Measurements from ENCODE around the gene GLIS1. TPM values are rescaled to one million over a fixed set of nuclear protein-coding genes. Genes with fewer than 3 reads are reported as not detected.

Gene GLIS1
- polyA plus RNA-seq, 3 donors, result not detected

DNA sequence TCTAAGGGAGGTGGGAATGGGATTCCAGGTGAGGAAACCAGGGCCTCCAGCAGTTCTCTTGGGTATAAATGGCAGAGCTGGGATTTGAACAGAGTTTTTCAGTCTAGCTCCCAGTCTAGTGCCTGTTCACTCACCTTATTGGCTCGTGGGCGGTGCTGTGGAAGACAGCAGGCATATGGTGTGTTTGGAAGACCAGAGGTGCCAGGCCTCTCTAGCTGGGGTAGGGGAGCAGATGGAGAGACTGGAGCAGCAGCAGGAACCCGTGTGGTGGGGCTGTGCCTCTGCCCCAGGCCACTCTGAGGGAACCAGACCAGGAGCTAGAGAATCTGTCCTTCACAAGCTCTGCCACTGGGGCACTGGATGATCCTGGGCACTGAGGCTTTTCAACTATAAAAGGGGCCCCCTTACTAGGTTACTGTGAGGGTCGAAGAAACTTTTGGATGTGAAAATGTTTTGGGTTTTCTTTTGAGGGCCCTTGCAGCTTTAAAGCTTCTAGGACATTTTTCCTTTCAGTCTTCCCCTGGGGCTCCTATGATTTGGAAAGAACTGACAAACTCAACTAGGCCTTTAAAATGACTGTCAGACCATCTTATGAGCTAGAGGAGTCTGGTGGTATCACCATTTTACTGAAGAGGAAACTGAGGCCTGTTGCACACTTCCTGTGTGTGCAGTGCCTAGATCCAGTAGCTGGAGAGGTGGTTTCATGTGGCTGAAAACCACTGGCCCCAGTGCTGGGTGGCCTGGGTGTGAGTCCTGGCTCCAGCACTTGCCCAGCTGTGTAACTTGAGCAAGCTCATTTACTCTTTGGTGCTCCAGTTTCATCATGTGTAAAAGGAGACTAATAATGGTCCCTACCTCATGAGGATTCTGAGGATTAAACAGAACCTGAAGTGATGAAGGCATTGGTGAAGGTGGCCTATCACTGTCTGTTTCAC lies 273.7 kb downstream of the GLIS1 start:
- DNase-seq, result no peak
- Histone ChIP-seq H3K4me1 (ENCODE audit: control insufficient read depth in 1 of 2, insufficient read depth in 2 of 2, low read length in 2 of 2) (no peaks in the 10 kb centered on the region), H3K27ac (ENCODE audit: low read depth in 1 of 2, low read length in 2 of 2) (no peak overlapping the region), H3K36me3 (replicated peaks in 1 of 2; ENCODE audit: control insufficient read depth in 1 of 2, insufficient read depth in 2 of 2, low read length in 2 of 2) (no peaks in the 10 kb centered on the region), H3K4me2 (replicated peaks; ENCODE audit: extremely low read depth, low read length, poor library complexity, severe bottlenecking) (no peak overlapping the region), H4K20me1 (ENCODE audit: insufficient read depth, low read length) (no peaks in the 10 kb centered on the region), H3K27me3 (ENCODE audit: control insufficient read depth in 2 of 2, insufficient read depth in 2 of 2, low read length in 2 of 2) (no peaks in the 10 kb centered on the region), H3K9me3 (replicated peaks in 1 of 2; ENCODE audit: control insufficient read depth in 1 of 2, insufficient read depth in 1 of 2, low read length in 2 of 2) (no peaks in the 10 kb centered on the region), H3K4me3 (replicated peaks in 1 of 3; ENCODE audit: low read depth in 2 of 3, low read length in 3 of 3) (no peak overlapping the region), H2AFZ (ENCODE audit: insufficient read depth, low read depth, low read length, poor library complexity, severe bottlenecking) (no peak overlapping the region), H3K9ac (ENCODE audit: insufficient read depth, low read length, poor library complexity, severe bottlenecking) (no peak overlapping the region), H3K79me2 (ENCODE audit: insufficient read depth, low read length) (no peaks in the 10 kb centered on the region)
- intact Hi-C loops (cut with micrococcal nuclease), result no loop called here
- 86% methylated on average over 2 of the region's 4 CpGs for WGBS (ENCODE audit: insufficient coverage)
- peaks cover 4% of the 10 kb centered on the region for H3K4me1 Mint-ChIP-seq
- H3K27ac Mint-ChIP-seq, result peak overlapping the region in 1 of 7 donors; percentile 25
- no peaks in the 10 kb centered on the region for H3K9me3 Mint-ChIP-seq
- H3K4me3 Mint-ChIP-seq, result no peak overlapping the region
- peaks cover 0 to 2% (median 1%) of the 10 kb centered on the region in 3 donors for H3K27me3 Mint-ChIP-seq (ENCODE audit: low read depth in 3 of 3)
- H3K36me3 Mint-ChIP-seq, result no peaks in the 10 kb centered on the region
- TF ChIP-seq, protein P1, sequence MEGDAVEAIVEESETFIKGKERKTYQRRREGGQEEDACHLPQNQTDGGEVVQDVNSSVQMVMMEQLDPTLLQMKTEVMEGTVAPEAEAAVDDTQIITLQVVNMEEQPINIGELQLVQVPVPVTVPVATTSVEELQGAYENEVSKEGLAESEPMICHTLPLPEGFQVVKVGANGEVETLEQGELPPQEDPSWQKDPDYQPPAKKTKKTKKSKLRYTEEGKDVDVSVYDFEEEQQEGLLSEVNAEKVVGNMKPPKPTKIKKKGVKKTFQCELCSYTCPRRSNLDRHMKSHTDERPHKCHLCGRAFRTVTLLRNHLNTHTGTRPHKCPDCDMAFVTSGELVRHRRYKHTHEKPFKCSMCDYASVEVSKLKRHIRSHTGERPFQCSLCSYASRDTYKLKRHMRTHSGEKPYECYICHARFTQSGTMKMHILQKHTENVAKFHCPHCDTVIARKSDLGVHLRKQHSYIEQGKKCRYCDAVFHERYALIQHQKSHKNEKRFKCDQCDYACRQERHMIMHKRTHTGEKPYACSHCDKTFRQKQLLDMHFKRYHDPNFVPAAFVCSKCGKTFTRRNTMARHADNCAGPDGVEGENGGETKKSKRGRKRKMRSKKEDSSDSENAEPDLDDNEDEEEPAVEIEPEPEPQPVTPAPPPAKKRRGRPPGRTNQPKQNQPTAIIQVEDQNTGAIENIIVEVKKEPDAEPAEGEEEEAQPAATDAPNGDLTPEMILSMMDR (IDR thresholded peaks at IDR 0.05), result no peak

DNA sequence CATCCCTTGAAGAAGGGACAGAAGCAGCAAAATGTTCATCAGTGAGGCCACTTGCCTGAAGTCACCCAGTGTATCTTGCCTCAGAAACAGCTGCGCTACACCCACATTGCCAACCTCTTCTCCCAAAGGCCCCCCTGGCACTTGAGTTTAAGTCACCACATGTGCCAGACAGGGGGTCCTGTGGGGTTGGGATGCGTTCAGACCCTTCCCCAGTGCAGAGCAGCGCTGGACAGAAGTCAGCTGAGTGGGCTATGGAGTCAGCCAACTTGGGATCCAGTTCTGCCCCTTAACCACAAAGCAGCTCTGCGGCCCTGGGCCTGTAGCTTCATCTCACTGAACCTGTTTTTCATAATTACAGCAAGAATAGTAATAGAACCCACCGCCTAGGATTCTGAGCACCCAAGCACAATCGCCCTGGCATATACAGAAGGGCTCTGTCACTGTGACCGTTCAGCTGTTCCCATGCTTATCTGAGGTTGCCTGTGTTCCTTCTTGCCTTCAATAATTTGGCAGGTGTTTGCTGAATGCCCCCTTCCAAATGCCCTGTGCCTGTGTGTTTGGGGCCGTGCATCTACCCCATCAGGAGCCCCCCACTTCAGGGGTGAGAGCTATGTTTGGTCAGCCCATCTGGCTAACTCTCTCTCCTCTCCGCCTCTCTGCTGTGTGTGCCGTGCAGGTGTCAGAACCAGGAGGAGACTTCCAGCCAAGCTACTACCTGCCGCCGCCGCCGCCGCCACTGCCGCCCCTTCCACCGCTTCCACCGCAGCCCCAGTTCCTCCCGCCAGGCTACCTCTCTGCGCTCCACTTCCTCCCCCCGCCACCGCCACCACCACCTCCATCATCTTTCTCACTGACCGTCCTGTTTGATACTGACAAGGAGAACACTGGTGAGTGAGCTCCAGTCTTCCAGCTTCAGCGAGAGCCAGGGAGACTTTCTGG lies 274.7 kb downstream of the GLIS1 start:
- Histone ChIP-seq H3K4me3 (replicated peaks in 1 of 3; ENCODE audit: low read depth in 2 of 3, low read length in 3 of 3) (no peak overlapping the region), H3K27me3 (ENCODE audit: control insufficient read depth in 2 of 2, insufficient read depth in 2 of 2, low read length in 2 of 2) (no peaks in the 10 kb centered on the region), H3K27ac (ENCODE audit: low read depth in 1 of 2, low read length in 2 of 2) (no peak overlapping the region), H3K9me3 (replicated peaks in 1 of 2; ENCODE audit: control insufficient read depth in 1 of 2, insufficient read depth in 1 of 2, low read length in 2 of 2) (no peaks in the 10 kb centered on the region), H3K9ac (ENCODE audit: insufficient read depth, low read length, poor library complexity, severe bottlenecking) (no peak overlapping the region), H3K79me2 (ENCODE audit: insufficient read depth, low read length) (no peaks in the 10 kb centered on the region), H3K36me3 (replicated peaks in 1 of 2; ENCODE audit: control insufficient read depth in 1 of 2, insufficient read depth in 2 of 2, low read length in 2 of 2) (no peaks in the 10 kb centered on the region), H4K20me1 (ENCODE audit: insufficient read depth, low read length) (no peaks in the 10 kb centered on the region), H3K4me1 (ENCODE audit: control insufficient read depth in 1 of 2, insufficient read depth in 2 of 2, low read length in 2 of 2) (no peaks in the 10 kb centered on the region), H2AFZ (ENCODE audit: insufficient read depth, low read depth, low read length, poor library complexity, severe bottlenecking) (no peak overlapping the region), H3K4me2 (replicated peaks; ENCODE audit: extremely low read depth, low read length, poor library complexity, severe bottlenecking) (no peak overlapping the region)
- peaks cover 0 to 1% (median 0%) of the 10 kb centered on the region in 3 donors for H3K27me3 Mint-ChIP-seq (ENCODE audit: low read depth in 3 of 3)
- H3K4me1 Mint-ChIP-seq, result peaks cover 4% of the 10 kb centered on the region
- no peak for DNase-seq
- TF ChIP-seq, protein P1 (IDR thresholded peaks at IDR 0.05), result no peak
- H3K27ac Mint-ChIP-seq, result no peak overlapping the region
- H3K36me3 Mint-ChIP-seq, result no peaks in the 10 kb centered on the region
- H3K4me3 Mint-ChIP-seq, result no peak overlapping the region
- WGBS (ENCODE audit: insufficient coverage), result 91% methylated on average over 18 of the region's 24 CpGs
- peaks cover 0 to 2% (median 0%) of the 10 kb centered on the region in 7 donors for H3K9me3 Mint-ChIP-seq
- intact Hi-C loops (cut with micrococcal nuclease), result no loop called here
